HepG2 (cell line): ENCODE measurements around the gene ILKAP. TPM values are rescaled to one million over a fixed set of nuclear protein-coding genes. Genes with fewer than 3 reads are reported as not detected.

Source experiments
- ARNTL ChIP-seq: sonication (generic); formaldehyde crosslinking; IDR thresholded peaks from 2 replicates; pipeline ENCODE4 v1.4.0; 2020; ENCODE audit warnings: mild to moderate bottlenecking, missing genetic modification reagents
- HIVEP1 ChIP-seq: sonication (generic); formaldehyde crosslinking; IDR thresholded peaks from 2 replicates; pipeline ENCODE4 v1.4.0; 2020; ENCODE audit warnings: mild to moderate bottlenecking, missing genetic modification reagents
- ISL2 ChIP-seq: sonication (generic); formaldehyde crosslinking; IDR thresholded peaks from 2 replicates; pipeline ENCODE4 v1.5.0; 2020; ENCODE audit warnings: missing genetic modification reagents
- MXD4 ChIP-seq: IDR thresholded peaks from 2 replicates; pipeline ENCODE4 v1.6.1; 2016; ENCODE audit warnings: mild to moderate bottlenecking, missing biosample characterization, missing genetic modification reagents
- SP4 ChIP-seq: sonication (generic); formaldehyde crosslinking; IDR thresholded peaks from 2 replicates; pipeline ENCODE4 v1.8.1; 2023; ENCODE audit warnings: mild to moderate bottlenecking, missing genetic modification reagents
- THAP11 ChIP-seq: IDR thresholded peaks from 2 replicates; pipeline ENCODE4 v1.6.1; 2016; ENCODE audit warnings: missing biosample characterization, missing genetic modification reagents
- ZBTB21 ChIP-seq: sonication (generic); formaldehyde crosslinking; IDR thresholded peaks from 2 replicates; pipeline ENCODE4 v1.4.0; 2020; ENCODE audit warnings: missing genetic modification reagents
- ZBTB7A ChIP-seq: sonication (generic); formaldehyde crosslinking; IDR thresholded peaks from 2 replicates; pipeline ENCODE4 v1.8.0; 2022; ENCODE audit warnings: mild to moderate bottlenecking, missing genetic modification reagents
- ZNF33B ChIP-seq: sonication (generic); formaldehyde crosslinking; IDR thresholded peaks from 2 replicates; pipeline ENCODE4 v1.5.1; 2020; ENCODE audit warnings: mild to moderate bottlenecking, missing genetic modification reagents
- ZNF446 ChIP-seq: sonication (generic); formaldehyde crosslinking; IDR thresholded peaks from 2 replicates; pipeline ENCODE4 v1.5.0; 2020; ENCODE audit warnings: mild to moderate bottlenecking, missing genetic modification reagents
- ZNF616 ChIP-seq: sonication (generic); formaldehyde crosslinking; IDR thresholded peaks from 2 replicates; pipeline ENCODE4 v1.5.0; 2020; ENCODE audit warnings: low read depth, mild to moderate bottlenecking, missing genetic modification reagents
- ZSCAN31 ChIP-seq: sonication (generic); formaldehyde crosslinking; IDR thresholded peaks from 2 replicates; pipeline ENCODE4 v1.5.0; 2020; ENCODE audit warnings: low read depth, mild to moderate bottlenecking, missing genetic modification reagents
- polyA plus RNA-seq, 8 experiments: library from polyadenylated mRNA; depleted of rRNA in 3 of 8; stranded (reverse) in 7 of 8; unstranded in 1 of 8; fragments of >200 nt; fragmentation: Illumina TruSeq in 4 of 8; extraction: Trizol in 4 of 8; gene quantifications; 2 replicates each; pipeline versions ENCODE4 v1.2.1 to v1.2.3, GENCODE V29; 2011 to 2016; ENCODE audit warnings: low read depth in 4 of 8, missing spikeins in 1 of 8, mixed read lengths in 1 of 8; ENCODE audit not compliant: insufficient read depth in 1 of 8
- total RNA-seq, 5 experiments: library from RNA; depleted of rRNA; stranded (reverse); fragments of >200 nt; fragmentation: Illumina TruSeq; extraction: Trizol; gene quantifications; 2 replicates each; pipeline ENCODE4 v1.2.3, GENCODE V29; 2016; ENCODE audit warnings: low read depth in 1 of 5
- TF ChIP-seq, protein P1 (sequence below): sonication (generic); formaldehyde crosslinking; IDR thresholded peaks from 2 replicates; pipeline ENCODE4 v1.5.1; 2020; ENCODE audit warnings: missing genetic modification reagents, mild to moderate bottlenecking, borderline replicate concordance
- TF ChIP-seq, protein P2 (sequence below): sonication (generic); formaldehyde crosslinking; IDR thresholded peaks from 2 replicates; pipeline ENCODE4 v1.5.0; 2020; ENCODE audit warnings: mild to moderate bottlenecking, low read depth, missing genetic modification reagents, borderline replicate concordance
- TF ChIP-seq, protein P3 (sequence below): IDR thresholded peaks from 2 replicates; pipeline ENCODE4 v1.6.1; 2016; ENCODE audit warnings: missing compliant biosample characterization, missing genetic modification reagents, borderline replicate concordance
- TF ChIP-seq, protein P4 (sequence below): sonication (generic); formaldehyde crosslinking; IDR thresholded peaks from 2 replicates; pipeline ENCODE4 v1.4.0; 2020; ENCODE audit warnings: missing genetic modification reagents, borderline replicate concordance
- TF ChIP-seq, protein P5 (sequence below): sonication (generic); formaldehyde crosslinking; IDR thresholded peaks from 2 replicates; pipeline ENCODE4 v1.4.0; 2020; ENCODE audit warnings: missing genetic modification reagents
- TF ChIP-seq, protein P6 (sequence below): IDR thresholded peaks from 2 replicates; pipeline ENCODE4 v1.6.1; 2016; ENCODE audit warnings: missing genetic modification reagents, missing compliant biosample characterization
- TF ChIP-seq, protein P7 (sequence below): sonication (generic); formaldehyde crosslinking; IDR thresholded peaks from 2 replicates; pipeline ENCODE4 v1.8.0; 2022; ENCODE audit warnings: low read depth, missing genetic modification reagents

Gene ILKAP
- total and polyA plus RNA-seq, 2 of the 13 experiments (the other 11 are each of a cell fraction or from before 2014, with no cell fraction given): 29.6 to 33.1 TPM

DNA sequence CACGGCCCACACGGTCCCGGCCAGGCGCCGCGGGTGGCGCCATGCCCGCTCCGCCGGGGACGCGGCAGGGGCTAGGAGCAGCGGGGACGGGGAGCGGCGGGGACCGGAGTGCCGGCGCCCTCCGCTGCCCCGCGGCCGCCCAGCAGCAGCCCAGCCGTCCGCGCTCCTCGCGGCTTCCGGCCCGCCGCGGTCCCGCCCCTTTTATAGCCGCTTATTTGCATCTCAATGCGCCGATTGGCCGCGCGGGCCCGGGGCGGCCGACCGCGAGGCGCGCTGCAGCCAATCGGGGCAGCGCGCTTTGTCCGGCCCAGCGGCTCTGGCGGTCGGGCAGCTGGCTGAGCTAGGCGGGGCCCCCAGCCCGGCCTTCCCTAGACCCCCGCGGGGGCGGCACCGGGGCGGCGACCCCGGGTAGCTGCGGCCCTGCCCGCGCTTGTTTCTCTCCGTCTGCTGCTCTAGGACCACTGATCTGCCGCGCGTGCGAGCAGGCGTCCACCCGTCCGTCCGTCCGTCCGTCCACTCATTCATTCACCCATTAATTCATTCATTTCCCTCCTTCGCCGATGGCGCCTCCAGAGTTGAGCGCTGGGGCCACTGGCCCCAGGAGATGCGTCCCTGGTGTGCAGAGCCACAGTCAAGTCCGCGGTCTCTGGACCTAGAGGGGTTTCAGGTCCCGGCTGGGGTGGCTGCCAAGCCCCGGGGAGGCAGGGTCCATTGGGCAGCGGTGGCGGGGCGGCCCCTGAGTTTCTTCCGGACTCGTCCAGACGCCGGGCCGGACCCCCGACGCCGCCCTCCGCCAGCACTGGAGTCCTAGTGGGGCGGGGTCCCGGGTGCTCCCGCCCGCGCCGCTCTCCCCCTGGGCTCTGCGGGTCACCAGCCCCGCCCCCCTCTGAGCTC, 36.6 kb upstream of the ILKAP start, which contains the start of gene HES6 (continued):
- TF ChIP-seq THAP11 (CRISPR knock-in tag): peak; percentile 77
- TF ChIP-seq ZNF446 (CRISPR knock-in tag): peak; percentile 88
- TF ChIP-seq HIVEP1 (CRISPR knock-in tag): peak; percentile 42; the same call in 1 of the 2 replicates
- no peak for TF ChIP-seq ZBTB21 (CRISPR knock-in tag)
- TF ChIP-seq, protein P1, sequence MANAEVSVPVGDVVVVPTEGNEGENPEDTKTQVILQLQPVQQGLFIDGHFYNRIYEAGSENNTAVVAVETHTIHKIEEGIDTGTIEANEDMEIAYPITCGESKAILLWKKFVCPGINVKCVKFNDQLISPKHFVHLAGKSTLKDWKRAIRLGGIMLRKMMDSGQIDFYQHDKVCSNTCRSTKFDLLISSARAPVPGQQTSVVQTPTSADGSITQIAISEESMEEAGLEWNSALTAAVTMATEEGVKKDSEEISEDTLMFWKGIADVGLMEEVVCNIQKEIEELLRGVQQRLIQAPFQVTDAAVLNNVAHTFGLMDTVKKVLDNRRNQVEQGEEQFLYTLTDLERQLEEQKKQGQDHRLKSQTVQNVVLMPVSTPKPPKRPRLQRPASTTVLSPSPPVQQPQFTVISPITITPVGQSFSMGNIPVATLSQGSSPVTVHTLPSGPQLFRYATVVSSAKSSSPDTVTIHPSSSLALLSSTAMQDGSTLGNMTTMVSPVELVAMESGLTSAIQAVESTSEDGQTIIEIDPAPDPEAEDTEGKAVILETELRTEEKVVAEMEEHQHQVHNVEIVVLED (CRISPR knock-in tag): peak; percentile 13; the same call in 1 of the 2 replicates
- TF ChIP-seq SP4: peak; percentile 87
- peak; percentile 58; the same call in 1 of the 2 replicates for TF ChIP-seq ZSCAN31 (CRISPR knock-in tag)
- peak; percentile 49; the same call in 1 of the 2 replicates for TF ChIP-seq MXD4
- TF ChIP-seq, protein P2, sequence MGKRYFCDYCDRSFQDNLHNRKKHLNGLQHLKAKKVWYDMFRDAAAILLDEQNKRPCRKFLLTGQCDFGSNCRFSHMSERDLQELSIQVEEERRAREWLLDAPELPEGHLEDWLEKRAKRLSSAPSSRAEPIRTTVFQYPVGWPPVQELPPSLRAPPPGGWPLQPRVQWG (CRISPR knock-in tag): no peak
- no peak for TF ChIP-seq ARNTL (CRISPR knock-in tag)
- TF ChIP-seq, protein P3, sequence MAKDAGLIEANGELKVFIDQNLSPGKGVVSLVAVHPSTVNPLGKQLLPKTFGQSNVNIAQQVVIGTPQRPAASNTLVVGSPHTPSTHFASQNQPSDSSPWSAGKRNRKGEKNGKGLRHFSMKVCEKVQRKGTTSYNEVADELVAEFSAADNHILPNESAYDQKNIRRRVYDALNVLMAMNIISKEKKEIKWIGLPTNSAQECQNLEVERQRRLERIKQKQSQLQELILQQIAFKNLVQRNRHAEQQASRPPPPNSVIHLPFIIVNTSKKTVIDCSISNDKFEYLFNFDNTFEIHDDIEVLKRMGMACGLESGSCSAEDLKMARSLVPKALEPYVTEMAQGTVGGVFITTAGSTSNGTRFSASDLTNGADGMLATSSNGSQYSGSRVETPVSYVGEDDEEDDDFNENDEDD (CRISPR knock-in tag): peak; percentile 49; the same call in 1 of the 2 replicates
- TF ChIP-seq, protein P4, sequence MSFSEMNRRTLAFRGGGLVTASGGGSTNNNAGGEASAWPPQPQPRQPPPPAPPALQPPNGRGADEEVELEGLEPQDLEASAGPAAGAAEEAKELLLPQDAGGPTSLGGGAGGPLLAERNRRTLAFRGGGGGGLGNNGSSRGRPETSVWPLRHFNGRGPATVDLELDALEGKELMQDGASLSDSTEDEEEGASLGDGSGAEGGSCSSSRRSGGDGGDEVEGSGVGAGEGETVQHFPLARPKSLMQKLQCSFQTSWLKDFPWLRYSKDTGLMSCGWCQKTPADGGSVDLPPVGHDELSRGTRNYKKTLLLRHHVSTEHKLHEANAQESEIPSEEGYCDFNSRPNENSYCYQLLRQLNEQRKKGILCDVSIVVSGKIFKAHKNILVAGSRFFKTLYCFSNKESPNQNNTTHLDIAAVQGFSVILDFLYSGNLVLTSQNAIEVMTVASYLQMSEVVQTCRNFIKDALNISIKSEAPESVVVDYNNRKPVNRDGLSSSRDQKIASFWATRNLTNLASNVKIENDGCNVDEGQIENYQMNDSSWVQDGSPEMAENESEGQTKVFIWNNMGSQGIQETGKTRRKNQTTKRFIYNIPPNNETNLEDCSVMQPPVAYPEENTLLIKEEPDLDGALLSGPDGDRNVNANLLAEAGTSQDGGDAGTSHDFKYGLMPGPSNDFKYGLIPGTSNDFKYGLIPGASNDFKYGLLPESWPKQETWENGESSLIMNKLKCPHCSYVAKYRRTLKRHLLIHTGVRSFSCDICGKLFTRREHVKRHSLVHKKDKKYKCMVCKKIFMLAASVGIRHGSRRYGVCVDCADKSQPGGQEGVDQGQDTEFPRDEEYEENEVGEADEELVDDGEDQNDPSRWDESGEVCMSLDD (CRISPR knock-in tag): no peak
- peak; percentile 61; the same call in 1 of the 2 replicates for TF ChIP-seq ZNF33B (CRISPR knock-in tag)
- peak; percentile 85 for TF ChIP-seq ZBTB7A
- TF ChIP-seq, protein P5, sequence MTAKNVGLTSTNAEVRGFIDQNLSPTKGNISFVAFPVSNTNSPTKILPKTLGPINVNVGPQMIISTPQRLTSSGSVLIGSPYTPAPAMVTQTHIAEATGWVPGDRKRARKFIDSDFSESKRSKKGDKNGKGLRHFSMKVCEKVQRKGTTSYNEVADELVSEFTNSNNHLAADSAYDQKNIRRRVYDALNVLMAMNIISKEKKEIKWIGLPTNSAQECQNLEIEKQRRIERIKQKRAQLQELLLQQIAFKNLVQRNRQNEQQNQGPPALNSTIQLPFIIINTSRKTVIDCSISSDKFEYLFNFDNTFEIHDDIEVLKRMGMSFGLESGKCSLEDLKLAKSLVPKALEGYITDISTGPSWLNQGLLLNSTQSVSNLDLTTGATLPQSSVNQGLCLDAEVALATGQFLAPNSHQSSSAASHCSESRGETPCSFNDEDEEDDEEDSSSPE (CRISPR knock-in tag): peak; percentile 48
- TF ChIP-seq ISL2 (CRISPR knock-in tag): peak; percentile 10; the same call in 1 of the 2 replicates
- TF ChIP-seq, protein P6, sequence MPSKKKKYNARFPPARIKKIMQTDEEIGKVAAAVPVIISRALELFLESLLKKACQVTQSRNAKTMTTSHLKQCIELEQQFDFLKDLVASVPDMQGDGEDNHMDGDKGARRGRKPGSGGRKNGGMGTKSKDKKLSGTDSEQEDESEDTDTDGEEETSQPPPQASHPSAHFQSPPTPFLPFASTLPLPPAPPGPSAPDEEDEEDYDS (CRISPR knock-in tag): peak; percentile 95
- TF ChIP-seq ZNF616 (CRISPR knock-in tag): peak; percentile 79; the same call in 1 of the 2 replicates
- TF ChIP-seq, protein P7, sequence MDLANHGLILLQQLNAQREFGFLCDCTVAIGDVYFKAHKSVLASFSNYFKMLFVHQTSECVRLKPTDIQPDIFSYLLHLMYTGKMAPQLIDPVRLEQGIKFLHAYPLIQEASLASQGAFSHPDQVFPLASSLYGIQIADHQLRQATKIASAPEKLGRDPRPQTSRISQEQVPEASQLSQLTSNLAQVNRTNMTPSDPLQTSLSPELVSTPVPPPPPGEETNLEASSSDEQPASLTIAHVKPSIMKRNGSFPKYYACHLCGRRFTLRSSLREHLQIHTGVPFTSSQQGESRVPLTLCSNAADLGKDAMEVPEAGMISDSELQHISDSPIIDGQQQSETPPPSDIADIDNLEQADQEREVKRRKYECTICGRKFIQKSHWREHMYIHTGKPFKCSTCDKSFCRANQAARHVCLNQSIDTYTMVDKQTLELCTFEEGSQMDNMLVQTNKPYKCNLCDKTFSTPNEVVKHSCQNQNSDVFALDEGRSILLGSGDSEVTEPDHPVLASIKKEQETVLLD: peak; percentile 78; the same call in 1 of the 2 replicates
